B cell (primary cell): ENCODE results near the gene C6orf89. TPM values are rescaled to one million over a fixed set of nuclear protein-coding genes. Genes with fewer than 3 reads are reported as not detected.

Source experiments
- ATAC-seq: fragments of 200-7000 bp; cut with Tn5 transposase; one replicate; pipeline ENCODE4 v1.10.0; 2021; ENCODE audit warnings: low read depth, mild to moderate bottlenecking, moderate number of reproducible peaks, moderate library complexity
- CTCF ChIA-PET: fragments of 350-600 bp; sonication (Branson Sonifier 250); formaldehyde crosslinking; loops from one replicate; lab custom pipeline; 2021; ENCODE audit warnings: antibody characterized with exemption, inconsistent platforms; lab: Charles Lee
- POLR2A ChIA-PET: fragments of 350-600 bp; sonication (Branson Sonifier 250); formaldehyde crosslinking; loops from one replicate; lab custom pipeline; 2021; ENCODE audit warnings: antibody characterized with exemption; lab: Charles Lee
- DNase-seq: peaks from one replicate; pipeline ENCODE4 v3.0.0; 2013
- H2AFZ ChIP-seq: 2 replicates; pipeline ENCODE4 v1.6.1; 2012; ENCODE audit warnings: mild to moderate bottlenecking, low read depth, low read length; ENCODE audit not compliant: insufficient read depth, poor library complexity, severe bottlenecking
- H3K27ac ChIP-seq, 2 donors: 1 replicate in 1 of 2; 2 replicates in 1 of 2; pipeline ENCODE4 v1.5.1; 2012 to 2013; ENCODE audit warnings: low read length in 2 of 2, mild to moderate bottlenecking in 2 of 2, moderate library complexity in 1 of 2
- H3K27me3 ChIP-seq, 4 experiments: fragments of 200-600 bp in 1 of 4; sonication (generic) in 1 of 4; replicated peaks in 1 of 4; 1 replicate in 2 of 4; 2 replicates in 2 of 4; pipeline versions ENCODE4 v1.6.1 to v1.7.0; 2013 to 2016; ENCODE audit warnings: low read length in 3 of 4, mild to moderate bottlenecking in 2 of 4, mixed read lengths in 1 of 4, moderate library complexity in 1 of 4; ENCODE audit not compliant: insufficient read depth in 4 of 4, control insufficient read depth in 3 of 4; ENCODE audit errors: control extremely low read depth in 1 of 4
- H3K36me3 ChIP-seq, 2 experiments: replicated peaks in 1 of 2; 1 replicate in 1 of 2; 2 replicates in 1 of 2; pipeline versions ENCODE4 v1.6.1 to v1.7.1; 2013; ENCODE audit warnings: low read length in 1 of 2; ENCODE audit not compliant: insufficient read depth in 2 of 2, control insufficient read depth in 1 of 2; ENCODE audit errors: control extremely low read depth in 1 of 2, extremely low read depth in 1 of 2
- H3K4me1 ChIP-seq, 2 donors: fragments of 200-600 bp in 1 of 2; sonication (generic) in 1 of 2; 1 replicate in 1 of 2; 2 replicates in 1 of 2; pipeline versions ENCODE4 v1.5.1 to v1.6.1; 2013 to 2017; ENCODE audit warnings: low read length in 2 of 2; ENCODE audit not compliant: control insufficient read depth in 2 of 2, insufficient read depth in 2 of 2
- H3K4me2 ChIP-seq: replicated peaks from 2 replicates; pipeline ENCODE3; 2012; ENCODE audit warnings: mild to moderate bottlenecking, low read depth, low read length; ENCODE audit not compliant: poor library complexity, severe bottlenecking
- H3K4me3 ChIP-seq, 5 experiments: fragments of 200-600 bp in 1 of 5; sonication (generic) in 1 of 5; 1 replicate in 3 of 5; 2 replicates in 2 of 5; pipeline versions ENCODE4 v1.5.1 to v1.7.0; 2011 to 2016; ENCODE audit warnings: low read length in 4 of 5, mild to moderate bottlenecking in 4 of 5, low read depth in 2 of 5, control low read depth in 1 of 5, moderate library complexity in 1 of 5; ENCODE audit not compliant: insufficient read depth in 1 of 5; ENCODE audit errors: control extremely low read depth in 1 of 5, extremely low read depth in 1 of 5
- H3K79me2 ChIP-seq: fragments of 200-600 bp; sonication (generic); one replicate; pipeline ENCODE4 v1.6.0; 2016; ENCODE audit warnings: low read length; ENCODE audit not compliant: control insufficient read depth, insufficient read depth
- H3K9ac ChIP-seq: fragments of 200-600 bp; sonication (generic); 2 replicates; pipeline ENCODE4 v1.6.1; 2017; ENCODE audit warnings: mild to moderate bottlenecking, low read length, moderate library complexity
- H3K9me3 ChIP-seq, 3 donors: one replicate each; pipeline versions ENCODE4 v1.6.1 to v1.7.1; 2013; ENCODE audit warnings: low read length in 2 of 3; ENCODE audit not compliant: control insufficient read depth in 2 of 3, insufficient read depth in 1 of 3; ENCODE audit errors: control extremely low read depth in 1 of 3
- H4K20me1 ChIP-seq: 2 replicates; pipeline ENCODE4 v1.6.0; 2012; ENCODE audit warnings: mild to moderate bottlenecking, low read length; ENCODE audit not compliant: insufficient read depth, control insufficient read depth, poor library complexity, severe bottlenecking
- H3K27ac Mint-ChIP-seq: one replicate; pipeline ENCODE4 v1.8.0; 2021; ENCODE audit warnings: mixed read lengths
- H3K27me3 Mint-ChIP-seq: one replicate; pipeline ENCODE4 v1.8.0; 2021; ENCODE audit warnings: mixed read lengths
- H3K4me1 Mint-ChIP-seq: one replicate; pipeline ENCODE4 v1.8.0; 2021; ENCODE audit warnings: mixed read lengths
- H3K4me3 Mint-ChIP-seq: one replicate; pipeline ENCODE4 v1.8.0; 2021; ENCODE audit warnings: mixed read lengths
- H3K9me3 Mint-ChIP-seq: one replicate; pipeline ENCODE4 v1.8.0; 2022; ENCODE audit warnings: mixed read lengths; ENCODE audit not compliant: insufficient read depth
- EZH2 ChIP-seq: IDR thresholded peaks from 2 replicates; pipeline ENCODE4 v1.6.1; 2012; ENCODE audit warnings: borderline replicate concordance, low read depth, mild to moderate bottlenecking, moderate library complexity, low read length; ENCODE audit not compliant: insufficient read depth, poor library complexity, severe bottlenecking
- WGBS: methylation state at CpG from one replicate; pipeline ENCODE4 v1.1.5; 2013; ENCODE audit warnings: missing lambda C conversion rate; ENCODE audit not compliant: insufficient coverage; 5-methylcytosine and 5-hydroxymethylcytosine counted together
- intact Hi-C: fragments of 100-400 bp; cut with micrococcal nuclease; formaldehyde crosslinking; loops from one replicate; pipeline ENCODE4 v1.10.0; 2022
- polyA plus RNA-seq: library from polyadenylated mRNA; depleted of rRNA; stranded (reverse); fragments of >200 nt; gene quantifications from 2 replicates; pipeline ENCODE4 v1.2.3, GENCODE V29; 2012
- total RNA-seq, 2 donors: library from RNA; stranded (reverse); fragments of 120-200 nt in 1 of 2; gene quantifications; 1 replicate in 1 of 2; 2 replicates in 1 of 2; pipeline versions ENCODE4 v1.2.3 to v1.2.4, GENCODE V29; 2013 to 2022
- TF ChIP-seq, protein P1 (sequence below): fragments of 200-600 bp; IDR thresholded peaks from one replicate; pipeline ENCODE4 v1.8.0; 2022; ENCODE audit warnings: antibody characterized with exemption, mild to moderate bottlenecking

Gene C6orf89
- total and polyA plus RNA-seq, 2 donors (not counting 1 experiment from before 2014, with no cell fraction given), result 13.0 to 35.3 TPM

DNA sequence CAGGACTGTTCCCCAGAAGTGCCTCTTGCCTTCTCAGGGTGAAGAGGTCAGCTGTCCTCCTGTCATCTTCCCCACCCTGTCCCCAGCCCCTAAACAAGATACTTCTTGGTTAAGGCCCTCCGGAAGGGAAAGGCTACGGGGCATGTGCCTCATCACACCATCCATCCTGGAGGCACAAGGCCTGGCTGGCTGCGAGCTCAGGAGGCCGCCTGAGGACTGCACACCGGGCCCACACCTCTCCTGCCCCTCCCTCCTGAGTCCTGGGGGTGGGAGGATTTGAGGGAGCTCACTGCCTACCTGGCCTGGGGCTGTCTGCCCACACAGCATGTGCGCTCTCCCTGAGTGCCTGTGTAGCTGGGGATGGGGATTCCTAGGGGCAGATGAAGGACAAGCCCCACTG, 78.6 kb downstream of the C6orf89 start:
- Histone ChIP-seq H3K27me3 (no peaks in the 10 kb centered on the region), H3K9me3 (no peaks in the 10 kb centered on the region), H4K20me1 (no peaks in the 10 kb centered on the region), H3K36me3 (peaks cover 0 to 25% of the 10 kb centered on the region in 2 experiments), H3K27ac (peak overlapping the region; percentile 58 to 61), H3K4me3 (no peak overlapping the region), H2AFZ (no peak overlapping the region), H3K4me1 (peaks cover 22 to 30% of the 10 kb centered on the region in 2 donors), H3K9ac (no peak overlapping the region), H3K79me2 (no peaks in the 10 kb centered on the region), H3K4me2 (peak overlapping the region; percentile 67)
- Mint-ChIP-seq H3K4me3 (no peak overlapping the region), H3K4me1 (peaks cover 35% of the 10 kb centered on the region), H3K27me3 (no peaks in the 10 kb centered on the region), H3K27ac (peak overlapping the region; percentile 92), H3K9me3 (no peaks in the 10 kb centered on the region)
- TF ChIP-seq, protein P1, sequence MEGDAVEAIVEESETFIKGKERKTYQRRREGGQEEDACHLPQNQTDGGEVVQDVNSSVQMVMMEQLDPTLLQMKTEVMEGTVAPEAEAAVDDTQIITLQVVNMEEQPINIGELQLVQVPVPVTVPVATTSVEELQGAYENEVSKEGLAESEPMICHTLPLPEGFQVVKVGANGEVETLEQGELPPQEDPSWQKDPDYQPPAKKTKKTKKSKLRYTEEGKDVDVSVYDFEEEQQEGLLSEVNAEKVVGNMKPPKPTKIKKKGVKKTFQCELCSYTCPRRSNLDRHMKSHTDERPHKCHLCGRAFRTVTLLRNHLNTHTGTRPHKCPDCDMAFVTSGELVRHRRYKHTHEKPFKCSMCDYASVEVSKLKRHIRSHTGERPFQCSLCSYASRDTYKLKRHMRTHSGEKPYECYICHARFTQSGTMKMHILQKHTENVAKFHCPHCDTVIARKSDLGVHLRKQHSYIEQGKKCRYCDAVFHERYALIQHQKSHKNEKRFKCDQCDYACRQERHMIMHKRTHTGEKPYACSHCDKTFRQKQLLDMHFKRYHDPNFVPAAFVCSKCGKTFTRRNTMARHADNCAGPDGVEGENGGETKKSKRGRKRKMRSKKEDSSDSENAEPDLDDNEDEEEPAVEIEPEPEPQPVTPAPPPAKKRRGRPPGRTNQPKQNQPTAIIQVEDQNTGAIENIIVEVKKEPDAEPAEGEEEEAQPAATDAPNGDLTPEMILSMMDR, result no peak
- no peak for TF ChIP-seq EZH2
- DNase-seq, result no peak
- no peak for ATAC-seq
- CTCF ChIA-PET, result interaction anchor here (0.9 to 2.4 kb wide), 2 partner anchors 10 to 54 kb away, joined by 3 to 14 read pairs; partner anchors contain the start of gene PI16
- intact Hi-C loops, result no loop called here
- WGBS, result 100% methylated on average over 3 of the region's 6 CpGs
- POLR2A ChIA-PET, result interaction anchor here (1.2 kb wide), 1 partner anchor 43 kb away, joined by 4 read pairs; no protein-coding TSS in a partner anchor

GRCh38 chr6:36964908-36965307, 79.2 kb downstream of the C6orf89 start:
- TF ChIP-seq EZH2, result no peak
- TF ChIP-seq, protein P1, result no peak
- peak overlapping the region; percentile 80 for H3K27ac Mint-ChIP-seq
- Histone ChIP-seq H3K9me3 (no peaks in the 10 kb centered on the region), H2AFZ (no peak overlapping the region), H3K27me3 (no peaks in the 10 kb centered on the region), H4K20me1 (no peaks in the 10 kb centered on the region), H3K27ac (peak overlapping the region in 1 of 2 donors; percentile 58), H3K36me3 (peaks cover 0 to 31% of the 10 kb centered on the region in 2 experiments), H3K4me1 (peaks cover 22 to 30% of the 10 kb centered on the region in 2 donors), H3K79me2 (no peaks in the 10 kb centered on the region), H3K9ac (no peak overlapping the region), H3K4me2 (no peak overlapping the region), H3K4me3 (no peak overlapping the region)
- WGBS, result 74% methylated on average over 3 of the region's 4 CpGs
- ChIA-PET CTCF (interaction anchor here (2.4 kb wide), 1 partner anchor 53 kb away, joined by 14 read pairs; no protein-coding TSS in a partner anchor), POLR2A (no interaction called here)
- peaks cover 35% of the 10 kb centered on the region for H3K4me1 Mint-ChIP-seq
- no peak for DNase-seq
- H3K27me3 Mint-ChIP-seq, result no peaks in the 10 kb centered on the region
- no peak for ATAC-seq
- no peak overlapping the region for H3K4me3 Mint-ChIP-seq
- intact Hi-C loops, result no loop called here
- no peaks in the 10 kb centered on the region for H3K9me3 Mint-ChIP-seq
